Measurements from ENCODE around the gene DIDO1.

Gene DIDO1

DNA sequence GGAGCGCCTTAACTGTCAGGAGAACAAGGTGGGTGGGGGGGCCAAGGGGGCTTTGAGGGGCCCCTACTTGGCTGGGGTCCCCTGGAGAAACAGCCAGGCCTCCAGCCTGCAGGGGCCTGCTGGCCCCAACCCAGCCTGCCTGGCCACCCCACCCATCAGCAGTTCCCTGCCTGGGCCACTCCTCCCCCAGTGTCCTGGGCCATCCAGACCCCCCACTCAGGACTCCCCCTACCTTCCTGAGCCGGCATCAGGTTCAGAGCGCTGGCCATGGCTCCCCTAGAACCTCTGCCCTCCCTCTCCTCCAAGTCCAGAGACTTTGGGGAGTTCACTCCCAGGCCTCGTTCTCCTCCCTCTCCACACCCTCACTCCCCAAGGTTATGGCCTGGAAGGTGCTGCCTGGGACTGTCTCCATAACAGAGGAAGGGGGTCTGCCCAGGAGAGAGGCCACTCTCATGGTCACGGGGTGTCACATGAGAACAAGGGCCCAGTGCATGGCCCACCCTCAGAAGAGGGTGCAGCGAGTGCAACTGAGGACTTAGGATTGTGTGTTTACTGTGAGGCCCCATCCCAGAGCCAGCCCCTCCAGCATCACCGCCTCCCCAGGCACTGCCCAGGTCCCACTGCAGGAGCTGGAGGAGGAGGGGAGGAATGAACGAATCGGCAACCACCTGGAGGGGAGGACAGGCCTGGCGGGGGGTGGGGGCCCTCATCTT lies 32.2 kb upstream of the DIDO1 start:
- TF ChIP-seq POLR2A (IDR thresholded peaks at IDR 0.05; ENCODE audit: low read depth, low read length) = no peak
- DNase-seq (ENCODE audit: insufficient read length, low spot score) = no peak
- FAIRE-seq = no peak

DNA sequence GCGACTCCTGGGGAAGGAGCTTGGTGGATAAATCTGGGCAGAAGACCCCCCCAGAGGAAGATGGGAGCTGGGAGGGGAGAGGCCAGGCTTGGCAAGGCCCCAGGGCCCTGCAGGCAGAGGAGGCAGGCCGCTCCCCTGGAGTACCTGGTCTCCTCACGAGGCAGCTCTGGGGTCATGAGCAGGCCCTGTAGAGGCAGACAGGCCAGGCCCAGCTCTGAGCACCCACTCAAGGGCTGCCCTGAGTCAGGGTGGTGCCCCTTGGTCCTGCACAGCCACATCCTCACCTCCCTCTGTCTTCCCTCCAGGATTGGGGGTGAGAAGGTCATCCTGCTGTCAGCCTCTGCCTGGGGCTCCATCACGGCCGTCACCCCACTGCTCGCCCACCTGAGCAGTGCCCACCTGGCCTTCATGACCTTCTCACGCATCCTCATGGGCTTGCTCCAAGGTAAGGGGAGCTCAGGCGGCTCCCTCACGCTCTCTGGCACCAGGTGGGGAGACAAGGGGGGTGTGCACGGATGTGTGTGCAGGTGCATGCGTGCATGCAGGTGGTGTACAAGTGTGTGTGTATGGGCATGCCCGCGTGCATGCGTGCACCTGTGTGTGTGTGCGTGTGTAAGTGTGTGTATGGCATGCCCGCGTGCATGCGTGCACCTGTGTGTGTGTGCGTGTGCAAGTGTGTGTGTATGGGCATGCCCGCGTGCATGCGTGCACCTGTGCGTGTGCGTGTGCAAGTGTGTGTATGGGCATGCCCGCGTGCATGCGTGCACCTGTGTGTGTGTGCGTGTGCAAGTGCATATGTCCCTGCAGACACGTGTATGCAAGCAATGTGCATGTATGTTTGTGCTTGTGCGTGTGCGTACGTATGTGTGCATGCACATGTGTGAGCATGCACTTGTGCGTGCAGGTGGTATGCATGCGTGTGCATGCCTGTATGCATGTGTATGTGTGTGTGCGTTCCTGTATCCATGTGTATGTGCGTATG lies 31.1 kb upstream of the DIDO1 start:
- no peak for FAIRE-seq
- TF ChIP-seq POLR2A (IDR thresholded peaks at IDR 0.05; ENCODE audit: low read depth, low read length) = no peak

DNA sequence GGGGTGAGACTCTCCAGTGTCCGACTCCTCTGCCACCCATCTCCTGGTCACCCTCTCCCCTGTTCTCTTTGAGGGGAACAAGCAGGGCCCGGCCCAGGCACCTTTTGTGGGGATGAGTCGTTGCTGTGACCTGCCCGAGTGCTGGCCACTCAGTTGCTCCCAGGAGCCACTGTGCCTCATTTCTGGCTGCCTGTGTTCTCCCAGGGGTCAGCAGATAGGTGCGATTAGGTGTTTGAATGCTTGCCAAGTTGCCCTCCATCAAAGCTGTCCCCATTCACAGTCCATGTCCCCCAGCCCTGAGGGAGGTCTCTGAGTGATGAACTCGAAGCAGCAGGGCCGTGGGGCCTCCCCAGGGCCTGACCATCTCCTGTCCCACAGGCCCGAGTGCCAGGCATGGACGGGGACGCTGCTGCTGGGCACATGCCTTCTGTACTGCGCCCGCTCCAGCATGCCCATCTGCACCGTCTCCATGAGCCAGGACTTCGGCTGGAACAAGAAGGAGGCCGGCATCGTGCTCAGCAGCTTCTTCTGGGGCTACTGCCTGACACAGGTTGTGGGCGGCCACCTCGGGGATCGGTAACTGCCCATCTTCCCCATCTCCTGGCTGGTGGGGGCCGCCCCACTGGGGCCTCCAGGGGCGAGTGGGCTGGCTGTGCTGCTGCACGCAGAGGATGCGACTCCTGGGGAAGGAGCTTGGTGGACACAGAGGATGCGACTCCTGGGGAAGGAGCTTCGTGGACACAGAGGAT lies 30.3 kb upstream of the DIDO1 start:
- DNase-seq (ENCODE audit: insufficient read length, low spot score) (no peak), FAIRE-seq (no peak)
- no peak for TF ChIP-seq POLR2A (IDR thresholded peaks at IDR 0.05; ENCODE audit: low read depth, low read length)

More for the DNA sequence above, 31.1 kb upstream of the DIDO1 start:
- DNase-seq (ENCODE audit: insufficient read length, low spot score) = no peak

DNA sequence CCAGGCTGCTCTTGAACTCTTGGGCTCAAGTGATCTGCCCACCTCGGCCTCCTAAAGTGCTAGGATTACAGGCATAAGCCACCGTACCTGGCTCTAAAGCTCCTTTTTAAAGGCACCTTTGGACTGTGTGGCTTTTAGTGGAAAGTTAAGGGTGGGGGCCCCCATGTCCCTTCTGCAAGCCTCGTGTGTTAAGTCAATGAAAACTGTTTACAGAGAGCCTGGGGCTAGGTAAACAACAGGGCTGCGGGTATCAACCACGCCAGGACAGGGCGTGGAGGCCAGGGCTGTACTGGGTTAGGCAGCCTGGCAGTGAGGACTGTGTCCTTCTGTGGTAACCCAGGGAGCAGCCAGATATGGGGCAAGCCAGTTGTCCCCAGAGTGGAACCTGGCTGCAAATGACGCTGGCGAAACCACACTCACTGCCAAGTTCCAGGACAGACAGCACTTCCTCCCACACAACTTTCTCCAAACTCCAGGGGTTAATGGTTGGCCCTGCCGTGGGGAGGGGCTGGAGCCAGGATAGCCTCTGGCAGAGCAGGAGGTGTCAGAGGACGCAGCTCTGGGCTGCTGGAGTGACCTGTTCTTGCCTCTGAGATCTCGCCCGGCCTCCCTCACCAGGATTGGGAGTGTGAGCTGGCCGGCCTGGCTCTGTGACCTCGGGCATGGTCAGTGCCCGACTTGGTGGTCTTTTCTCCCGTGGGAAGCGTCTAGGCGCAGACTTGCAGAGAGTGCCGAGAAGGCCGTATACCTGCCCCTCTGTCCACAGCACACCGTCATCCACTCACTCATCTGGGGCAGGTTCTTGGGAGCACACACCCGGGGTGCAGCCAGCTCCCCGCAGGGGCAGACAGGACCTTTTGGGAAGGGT lies 29.4 kb upstream of the DIDO1 start:
- DNase-seq (ENCODE audit: insufficient read length, low spot score) = no peak
- no peak for FAIRE-seq
- no peak for TF ChIP-seq POLR2A (IDR thresholded peaks at IDR 0.05; ENCODE audit: low read depth, low read length)

DNA sequence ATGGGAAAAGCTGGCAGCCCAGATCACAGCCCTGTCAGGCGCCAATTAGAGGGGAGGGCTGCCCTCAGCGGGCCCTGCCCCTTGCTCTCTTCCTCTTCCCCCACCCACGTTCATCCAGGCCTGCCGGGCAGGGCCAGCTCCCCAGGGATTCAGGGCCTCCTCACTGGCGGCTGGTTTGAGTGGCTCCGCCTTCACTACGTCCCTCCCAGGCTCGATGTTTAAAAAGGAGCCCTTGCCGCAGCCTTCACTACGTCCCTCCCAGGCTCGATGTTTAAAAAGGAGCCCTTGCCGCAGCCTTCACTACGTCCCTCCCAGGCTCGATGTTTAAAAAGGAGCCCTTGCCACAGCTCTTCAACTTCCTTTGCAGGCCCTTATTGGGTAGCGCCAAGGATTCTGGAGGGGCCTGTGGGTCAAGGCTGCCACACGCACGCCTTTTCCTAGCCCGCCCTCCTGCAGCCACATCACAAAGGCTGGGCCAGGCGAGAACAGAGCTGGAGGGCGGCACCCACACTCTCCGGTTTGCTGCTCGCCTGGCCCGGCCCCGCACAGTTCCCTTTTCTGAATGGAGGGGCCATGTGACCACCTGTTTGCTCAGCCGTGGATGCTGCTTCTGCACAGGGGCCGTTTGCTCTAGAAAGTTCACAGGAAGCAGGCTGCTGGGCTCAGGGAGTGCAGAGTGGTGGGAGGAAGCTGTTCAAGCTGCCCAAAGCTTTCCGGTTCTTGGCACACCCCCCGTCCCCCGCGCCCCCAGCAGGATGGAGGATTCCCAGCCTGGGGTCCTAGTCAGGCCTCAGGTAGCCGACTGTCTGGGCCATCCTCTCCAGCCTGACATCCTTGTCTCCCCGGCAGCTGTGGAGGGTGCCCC lies 27.8 kb upstream of the DIDO1 start:
- FAIRE-seq = no peak
- DNase-seq (ENCODE audit: insufficient read length, low spot score) = no peak
- no peak for TF ChIP-seq POLR2A (IDR thresholded peaks at IDR 0.05; ENCODE audit: low read depth, low read length)

DNA sequence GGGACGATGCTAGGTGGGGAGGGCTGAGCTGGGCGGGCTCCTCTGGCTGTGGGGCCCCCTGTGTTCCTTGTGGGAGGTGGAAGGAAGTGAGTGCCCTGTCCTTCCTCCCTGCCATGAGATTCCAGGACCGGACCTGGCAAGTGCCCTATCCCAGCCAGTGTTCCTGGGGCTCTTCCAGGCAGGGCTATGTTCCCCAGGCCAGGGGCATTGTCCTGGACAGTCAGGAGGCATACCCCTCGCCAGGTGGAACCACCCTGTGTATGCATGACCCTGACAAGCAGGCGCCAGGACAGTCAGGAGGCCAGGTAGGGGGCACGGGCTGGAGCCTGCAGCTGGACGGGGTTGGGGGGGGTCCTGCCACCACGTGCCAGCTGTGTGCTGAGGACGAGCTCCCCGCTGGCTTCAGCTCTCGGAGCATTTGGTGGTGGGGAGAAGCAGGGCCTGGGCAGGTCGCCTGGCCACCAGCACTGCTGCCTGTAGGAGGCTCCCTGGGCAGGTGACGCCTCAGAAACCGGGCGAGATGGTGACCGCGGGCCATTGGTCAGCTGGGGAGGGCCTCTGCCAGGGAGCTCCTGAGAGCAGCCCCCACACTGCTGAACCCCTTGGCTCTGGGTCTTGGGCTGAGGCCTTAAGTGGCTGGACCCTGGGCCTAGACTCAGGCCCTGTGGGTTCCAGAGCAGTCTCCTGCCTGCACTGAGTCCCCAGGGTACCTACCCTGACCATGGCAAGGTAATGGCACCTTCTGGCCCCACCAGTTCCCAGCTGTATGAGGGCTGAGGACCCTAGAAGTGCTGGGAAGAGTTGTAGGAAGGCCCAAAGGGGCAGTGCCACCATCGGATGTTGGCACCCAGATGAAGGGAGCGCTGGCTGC lies 26.9 kb upstream of the DIDO1 start:
- TF ChIP-seq POLR2A (IDR thresholded peaks at IDR 0.05; ENCODE audit: low read depth, low read length) = no peak
- no peak for DNase-seq (ENCODE audit: insufficient read length, low spot score)
- FAIRE-seq = no peak

DNA sequence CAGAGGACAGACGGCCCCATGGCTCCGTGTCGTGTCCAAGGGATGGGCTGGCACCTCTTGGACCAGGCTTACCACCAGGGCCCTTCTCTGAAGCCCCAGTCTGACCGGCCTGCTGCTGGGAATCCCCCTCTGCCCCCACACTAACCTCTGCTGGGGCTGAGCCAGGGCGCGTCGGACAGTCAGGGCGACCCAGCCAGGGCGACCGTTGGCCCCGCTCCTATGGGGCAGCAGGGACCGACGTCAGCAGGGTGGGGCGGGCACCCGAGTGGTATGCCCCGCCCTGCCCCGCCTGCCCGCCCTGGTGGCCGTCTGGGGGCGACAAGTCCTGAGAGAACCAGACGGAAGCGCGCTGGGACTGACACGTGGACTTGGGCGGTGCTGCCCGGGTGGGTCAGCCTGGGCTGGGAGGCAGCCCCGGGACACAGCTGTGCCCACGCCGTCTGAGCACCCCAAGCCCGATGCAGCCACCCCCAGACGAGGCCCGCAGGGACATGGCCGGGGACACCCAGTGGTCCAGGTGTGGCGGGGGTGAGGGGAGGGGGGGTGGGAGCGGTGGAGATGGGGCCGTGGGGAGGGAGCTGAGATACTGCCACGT lies 26.2 kb upstream of the DIDO1 start, which contains the start of gene SLC17A9:
Gene SLC17A9, plus strand, starts transcription at position 337 of the 595 bp plus-strand sequence. Its CDS starts 122 bp downstream, at position 459.
- TF ChIP-seq POLR2A (IDR thresholded peaks at IDR 0.05; ENCODE audit: low read depth, low read length) = no peak
- DNase-seq (ENCODE audit: insufficient read length, low spot score) = no peak
- no peak for FAIRE-seq

DNA sequence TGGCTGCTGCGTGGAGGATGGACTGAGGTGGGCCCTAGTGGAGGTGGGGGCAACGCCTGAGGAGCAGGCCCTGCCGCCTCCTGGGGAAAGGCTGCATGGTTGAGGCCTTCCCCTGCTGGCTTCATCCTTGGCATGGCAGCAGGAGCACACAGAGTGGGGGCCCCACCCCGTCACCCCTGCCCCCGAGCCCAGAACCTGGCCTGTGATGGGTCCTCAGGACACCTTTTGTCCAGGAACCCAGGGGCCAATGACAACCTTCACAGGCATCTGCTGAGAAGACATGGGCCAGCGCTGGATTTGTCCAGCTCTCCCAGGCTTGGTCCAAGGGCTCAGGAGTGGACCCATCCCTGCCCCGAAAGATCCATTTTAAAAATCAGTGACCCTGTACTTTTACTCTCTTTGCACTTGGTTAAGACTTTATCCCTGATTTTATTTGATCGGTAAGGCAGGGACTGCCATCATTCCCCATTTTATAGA lies 25.6 kb upstream of the DIDO1 start:
- FAIRE-seq (no peak), DNase-seq (ENCODE audit: insufficient read length, low spot score) (no peak)
- no peak for TF ChIP-seq POLR2A (IDR thresholded peaks at IDR 0.05; ENCODE audit: low read depth, low read length)

DNA sequence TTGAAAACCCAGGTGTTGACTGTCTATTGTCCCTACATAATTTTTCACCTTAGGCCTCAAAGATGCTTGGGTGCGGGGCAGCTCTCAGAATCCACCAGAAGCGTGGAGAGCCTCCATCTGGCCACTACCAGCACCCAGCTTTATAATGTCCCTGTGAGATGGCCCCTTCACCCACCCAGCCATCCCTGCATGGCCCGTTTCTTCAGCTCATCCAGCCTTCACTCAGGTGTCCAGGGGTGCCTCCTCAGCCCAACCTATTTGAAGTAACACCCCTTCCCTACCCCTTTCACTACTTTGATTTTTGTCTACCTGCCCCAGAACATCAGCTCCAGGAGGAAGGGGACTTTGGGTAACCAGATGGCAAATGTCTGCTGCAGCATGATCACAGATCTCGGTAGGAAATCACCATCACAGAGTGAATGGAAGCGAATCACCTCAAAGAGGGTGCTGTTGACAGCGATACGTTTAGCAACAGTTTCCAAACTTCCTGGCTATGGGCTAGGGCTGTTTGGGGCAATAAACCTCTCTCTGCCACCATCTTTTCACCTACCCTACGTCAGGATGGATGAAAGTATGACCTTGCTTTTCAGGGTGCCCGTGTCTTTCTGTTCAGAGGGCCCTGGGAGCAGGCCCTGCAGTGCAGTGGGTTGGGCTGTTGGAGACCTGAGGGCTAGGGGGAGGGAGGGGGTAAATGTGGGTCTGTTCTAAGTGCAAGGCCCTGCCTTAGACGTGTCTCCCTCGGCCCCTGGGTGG lies 25.0 kb upstream of the DIDO1 start:
- TF ChIP-seq POLR2A (IDR thresholded peaks at IDR 0.05; ENCODE audit: low read depth, low read length) = no peak
- no peak for FAIRE-seq
- no peak for DNase-seq (ENCODE audit: insufficient read length, low spot score)

DNA sequence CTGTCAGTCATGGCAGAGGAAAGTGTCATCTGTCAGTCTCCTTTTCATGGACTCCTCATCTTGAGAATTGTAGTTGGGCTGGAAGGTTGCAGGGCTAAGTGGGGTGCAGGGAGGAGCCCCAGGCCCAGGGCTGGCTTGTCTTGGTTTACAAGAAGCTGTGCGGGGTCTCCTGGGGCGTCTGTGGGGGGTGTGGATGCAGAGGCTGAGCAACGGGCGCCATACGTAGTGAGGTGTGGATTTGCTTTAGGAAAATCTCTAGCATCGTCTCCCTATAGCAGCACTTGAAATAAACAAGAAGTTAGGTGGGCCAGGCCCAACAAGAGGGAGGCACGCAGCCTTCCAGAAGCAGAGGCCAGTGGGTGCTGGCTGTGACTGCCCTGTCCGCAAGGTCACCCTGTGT lies 24.4 kb upstream of the DIDO1 start:
- FAIRE-seq (no peak), DNase-seq (ENCODE audit: insufficient read length, low spot score) (no peak)
- no peak for TF ChIP-seq POLR2A (IDR thresholded peaks at IDR 0.05; ENCODE audit: low read depth, low read length)
